CD4-positive, alpha-beta T cell treated with Interleukin-4 for 1 hour (primary cell): ENCODE measurements around the gene FAM228A.

ENCODE experiments used
- DNase-seq, 2 donors: peaks; one replicate each; pipeline ENCODE4 v3.0.0-alpha.2; 2020 to 2022

FAM228A gene

GRCh38 chr2:24231461-24231881 lies 56.6 kb downstream of the FAM228A start:
- no peak for DNase-seq

DNA sequence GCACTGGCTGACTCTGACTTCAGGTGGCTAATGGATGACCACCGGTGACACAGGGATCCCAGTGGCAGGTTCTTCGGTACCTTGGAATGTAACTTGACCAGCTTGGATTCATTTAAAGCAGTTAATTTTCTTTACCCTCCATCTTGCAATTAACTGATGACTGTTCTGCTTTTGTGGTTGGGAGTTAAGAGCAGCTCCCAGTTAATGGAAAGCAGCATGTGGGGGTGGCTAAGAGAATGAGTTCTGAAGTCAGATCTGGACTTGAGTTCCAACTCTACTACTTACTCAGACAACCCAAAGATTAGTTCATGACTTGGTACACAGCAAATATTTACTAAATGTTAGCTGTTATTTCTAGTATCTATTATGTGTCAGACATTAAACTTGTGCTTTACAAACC lies 58.5 kb downstream of the FAM228A start:
- no peak for DNase-seq

GRCh38 chr2:24237313-24237712 lies 62.5 kb downstream of the FAM228A start:
- DNase-seq: no peak

DNA sequence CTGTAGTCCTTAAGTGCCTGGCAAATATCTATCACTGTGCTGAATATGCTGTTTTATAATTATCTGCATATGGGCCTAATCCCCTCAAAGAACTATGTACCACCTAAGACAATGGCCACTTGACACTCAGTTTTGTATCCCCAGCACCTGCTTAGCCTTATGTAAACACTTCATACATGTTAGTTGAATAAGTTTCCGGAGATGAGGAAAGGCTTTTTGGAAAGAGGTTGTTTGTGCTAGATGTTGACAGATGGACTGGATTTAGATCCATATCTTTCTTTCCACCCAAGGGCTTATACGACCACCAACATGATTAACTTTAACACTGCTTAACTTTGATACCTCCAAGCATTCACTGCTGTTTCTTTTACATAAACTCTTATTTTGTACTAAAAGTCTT lies 63.3 kb downstream of the FAM228A start:
- DNase-seq: no peak

DNA sequence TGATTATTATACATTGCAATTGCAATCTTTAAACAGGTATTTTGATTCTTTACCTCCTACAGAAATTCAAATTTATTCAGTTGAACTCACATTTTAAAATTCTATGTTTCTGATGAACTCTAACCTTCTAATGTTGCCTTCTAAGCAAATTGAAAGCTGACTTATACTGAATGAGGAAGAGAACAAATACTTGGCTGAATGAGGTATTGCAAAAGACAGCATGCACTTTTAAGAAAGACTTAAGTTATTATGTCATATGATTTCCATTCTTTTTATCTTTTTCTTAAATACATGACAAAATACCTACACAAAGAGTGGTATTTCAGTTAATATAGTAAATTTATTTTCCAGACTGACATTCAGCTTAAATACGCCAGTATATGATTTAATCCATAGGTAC lies 64.7 kb downstream of the FAM228A start:
- no peak for DNase-seq
